SK-N-SH (cell line): ENCODE results near the gene PLCG2. TPM values are rescaled to one million over a fixed set of nuclear protein-coding genes. Genes with fewer than 3 reads are reported as not detected.
"Not testable (repeated sequence)": the region's sequence is repeated elsewhere in the genome, so short reads cannot be mapped to it uniquely, and the experiment has no call there.

Experiments used
- CTCF ChIA-PET: fragments of 300-600, 350-600 bp; formaldehyde crosslinking; extraction: SDS; loops from one replicate; lab custom pipeline; 2021; lab: Yijun Ruan, JAX
- POLR2A ChIA-PET: fragments of 350-600 bp; sonication (Branson Sonifier 250); formaldehyde crosslinking; extraction: SDS; loops from one replicate; lab custom pipeline; 2020; ENCODE audit warnings: antibody characterized with exemption, inconsistent platforms; lab: Yijun Ruan, JAX
- DNase-seq: peaks from one replicate; pipeline ENCODE4 v3.0.0; 2012
- H2AFZ ChIP-seq: fragments of 200-600 bp; sonication (generic); 2 replicates; pipeline ENCODE4 v1.8.1; 2016; ENCODE audit warnings: antibody characterized with exemption, mild to moderate bottlenecking, low read depth
- H3F3A ChIP-seq: fragments of 200-600 bp; sonication (generic); replicated peaks from 2 replicates; pipeline ENCODE3; 2016; ENCODE audit warnings: antibody characterized with exemption, mild to moderate bottlenecking; ENCODE audit not compliant: insufficient read depth
- H3K27ac ChIP-seq, 2 experiments: fragments of 200-500 bp in 1 of 2; fragments of 200-600 bp in 1 of 2; sonication (Bioruptor generic) in 1 of 2; sonication (generic), shearing (Covaris generic) in 1 of 2; 2 replicates each; pipeline versions ENCODE4 v1.5.1 to v1.6.1; 2014 to 2016; ENCODE audit warnings: low read depth in 2 of 2, inconsistent platforms in 1 of 2, low read length in 1 of 2, mild to moderate bottlenecking in 1 of 2, mixed read lengths in 1 of 2
- H3K27me3 ChIP-seq: fragments of 200-600 bp; sonication (generic), shearing (Covaris generic); 2 replicates; pipeline ENCODE4 v1.6.1; 2016; ENCODE audit warnings: mixed run types; ENCODE audit not compliant: insufficient read depth
- H3K36me3 ChIP-seq, 2 experiments: fragments of 200-500 bp in 1 of 2; fragments of 200-600 bp in 1 of 2; sonication (Bioruptor generic) in 1 of 2; sonication (generic) in 1 of 2; replicated peaks in 1 of 2; 2 replicates each; pipeline versions ENCODE3 to v1.5.1; 2014 to 2016; ENCODE audit warnings: low read length in 1 of 2, mild to moderate bottlenecking in 1 of 2; ENCODE audit not compliant: insufficient read depth in 2 of 2, control insufficient read depth in 1 of 2
- H3K4me1 ChIP-seq, 2 experiments: fragments of 200-500 bp in 1 of 2; fragments of 200-600 bp in 1 of 2; sonication (Bioruptor generic) in 1 of 2; sonication (generic), shearing (Covaris generic) in 1 of 2; 2 replicates each; pipeline versions ENCODE4 v1.5.1 to v1.6.1; 2014 to 2016; ENCODE audit warnings: low read depth in 1 of 2, low read length in 1 of 2, mixed run types in 1 of 2; ENCODE audit not compliant: insufficient read depth in 2 of 2, control insufficient read depth in 1 of 2
- H3K4me2 ChIP-seq: fragments of 200-600 bp; sonication (generic), shearing (Covaris generic); 2 replicates; pipeline ENCODE4 v1.6.1; 2017; ENCODE audit warnings: mixed run types
- H3K4me3 ChIP-seq, 2 experiments: fragments of 200-500 bp in 1 of 2; fragments of 200-600 bp in 1 of 2; sonication (Bioruptor generic) in 1 of 2; sonication (generic), shearing (Covaris generic) in 1 of 2; 2 replicates each; pipeline versions ENCODE4 v1.5.1 to v1.8.1; 2014 to 2016; ENCODE audit warnings: low read depth in 2 of 2, inconsistent platforms in 1 of 2, low read length in 1 of 2, mild to moderate bottlenecking in 1 of 2, mixed read lengths in 1 of 2, moderate library complexity in 1 of 2
- H3K79me2 ChIP-seq: fragments of 200-600 bp; sonication (generic); 2 replicates; pipeline ENCODE4 v1.8.1; 2017; ENCODE audit warnings: mild to moderate bottlenecking; ENCODE audit not compliant: insufficient read depth
- H3K9ac ChIP-seq: fragments of 200-600 bp; sonication (generic); 2 replicates; pipeline ENCODE4 v1.6.1; 2017; ENCODE audit warnings: mixed run types
- H3K9me2 ChIP-seq: fragments of 200-600 bp; sonication (generic); 2 replicates; pipeline ENCODE4 v1.6.1; 2017; ENCODE audit warnings: mixed run types
- H3K9me3 ChIP-seq: fragments of 200-600 bp; sonication (generic); 2 replicates; pipeline ENCODE4 v1.6.1; 2017; ENCODE audit warnings: mixed run types, mild to moderate bottlenecking, moderate library complexity
- H4K20me1 ChIP-seq: fragments of 200-600 bp; sonication (generic); 2 replicates; pipeline ENCODE4 v1.6.1; 2017; ENCODE audit warnings: mild to moderate bottlenecking, mixed run types; ENCODE audit not compliant: insufficient read depth
- CHD2 ChIP-seq: fragments of 150-350 bp; IDR thresholded peaks from 2 replicates; pipeline ENCODE4 v1.6.1; 2018; ENCODE audit warnings: low read length; ENCODE audit not compliant: partially characterized antibody
- ELF1 ChIP-seq: IDR thresholded peaks from 2 replicates; pipeline ENCODE4 v1.4.0; 2012
- EP300 ChIP-seq, 2 experiments: IDR thresholded peaks; 2 replicates each; pipeline versions ENCODE4 v1.4.0 to v1.6.1; 2012; ENCODE audit warnings: borderline replicate concordance in 1 of 2, low read depth in 1 of 2, low read length in 1 of 2
- EZH2phosphoT487 ChIP-seq: fragments of 200-600 bp; sonication (generic); IDR thresholded peaks from 2 replicates; pipeline ENCODE4 v1.6.1; 2017; ENCODE audit warnings: low read depth, mixed run types, mild to moderate bottlenecking, antibody characterized with exemption, moderate library complexity, borderline replicate concordance
- FOXJ3 ChIP-seq: sonication (generic); formaldehyde crosslinking; IDR thresholded peaks from 2 replicates; pipeline ENCODE4 v1.5.1; 2020; ENCODE audit warnings: mild to moderate bottlenecking, missing genetic modification reagents
- FOXM1 ChIP-seq: IDR thresholded peaks from 2 replicates; pipeline ENCODE4 v1.4.0; 2012; ENCODE audit warnings: low read depth, mild to moderate bottlenecking
- GATA2 ChIP-seq: sonication (generic); formaldehyde crosslinking; IDR thresholded peaks from 2 replicates; pipeline ENCODE4 v1.5.0; 2020; ENCODE audit warnings: mild to moderate bottlenecking, missing genetic modification reagents
- IRF3 ChIP-seq: fragments of 150-350 bp; IDR thresholded peaks from 2 replicates; pipeline ENCODE4 v1.6.1; 2016; ENCODE audit warnings: mild to moderate bottlenecking, low read depth, low read length
- JUND ChIP-seq: IDR thresholded peaks from 2 replicates; pipeline ENCODE4 v1.4.0; 2012
- MAX ChIP-seq: IDR thresholded peaks from 2 replicates; pipeline ENCODE4 v1.4.0; 2012; ENCODE audit warnings: low read depth
- MEF2A ChIP-seq: IDR thresholded peaks from 2 replicates; pipeline ENCODE4 v1.4.0; 2012; ENCODE audit warnings: low read depth, borderline replicate concordance
- NFIC ChIP-seq: IDR thresholded peaks from 2 replicates; pipeline ENCODE4 v1.4.0; 2012; ENCODE audit warnings: borderline replicate concordance
- NRF1 ChIP-seq: IDR thresholded peaks from 2 replicates; pipeline ENCODE4 v1.6.1; 2012; ENCODE audit warnings: low read depth, mild to moderate bottlenecking, low read length
- PBX3 ChIP-seq: IDR thresholded peaks from 2 replicates; pipeline ENCODE4; 2012
- RCOR1 ChIP-seq: fragments of 150-350 bp; IDR thresholded peaks from 2 replicates; pipeline ENCODE4 v1.6.1; 2017; ENCODE audit warnings: antibody characterized with exemption, low read length
- SIN3A ChIP-seq: IDR thresholded peaks from 2 replicates; pipeline ENCODE4 v1.6.1; 2012; ENCODE audit warnings: low read depth, mild to moderate bottlenecking, low read length, moderate library complexity, borderline replicate concordance
- TCF12 ChIP-seq: IDR thresholded peaks from 2 replicates; pipeline ENCODE4 v1.4.0; 2012
- USF2 ChIP-seq: fragments of 150-350 bp; IDR thresholded peaks from 2 replicates; pipeline ENCODE4 v1.6.1; 2017; ENCODE audit warnings: antibody characterized with exemption, low read length, low read depth, borderline replicate concordance
- WGBS: methylation state at CpG from one replicate; pipeline ENCODE4 v1.1.6; 2017; ENCODE audit warnings: low lambda C conversion rate; 5-methylcytosine and 5-hydroxymethylcytosine counted together
- polyA plus RNA-seq, 3 experiments: library from polyadenylated mRNA; depleted of rRNA; stranded (reverse); fragments of >200 nt; gene quantifications; 2 replicates each; pipeline ENCODE4 v1.2.3, GENCODE V29; 2012

The PLCG2 gene
- polyA plus RNA-seq, 1 of the 3 experiments (the other 2 are of a cell fraction), result 0.23 TPM

- no peak for DNase-seq
- H3K27me3 ChIP-seq, result no peaks in the 10 kb centered on the region
- no peak overlapping the region for H3K27ac ChIP-seq
- WGBS, result 0% methylated on average over 1 of the region's 1 CpG
- no peak overlapping the region for H3K4me3 ChIP-seq
- H3K79me2 ChIP-seq, result no peaks in the 10 kb centered on the region
- no peaks in the 10 kb centered on the region for H3K4me1 ChIP-seq
- H3K36me3 ChIP-seq, result no peaks in the 10 kb centered on the region
- ChIA-PET CTCF (no interaction called here), POLR2A (no interaction called here)
- no peaks in the 10 kb centered on the region for H3F3A ChIP-seq
- H2AFZ ChIP-seq, result no peak overlapping the region
- H3K9me2 ChIP-seq, result no peaks in the 10 kb centered on the region
- no peaks in the 10 kb centered on the region for H4K20me1 ChIP-seq
- no peaks in the 10 kb centered on the region for H3K9me3 ChIP-seq
- H3K4me2 ChIP-seq, result no peak overlapping the region
- no peak overlapping the region for H3K9ac ChIP-seq
- no peak for TF ChIP-seq JUND
- no peak for TF ChIP-seq PBX3
- no peak for TF ChIP-seq EP300 (IDR thresholded peaks at IDR 0.05; ENCODE audit: borderline replicate concordance in 1 of 2, low read depth in 1 of 2, low read length in 1 of 2)
- no peak for TF ChIP-seq EZH2phosphoT487
- no peak for TF ChIP-seq MAX
- TF ChIP-seq CHD2, result no peak
- no peak for TF ChIP-seq FOXJ3 (CRISPR knock-in tag)
- TF ChIP-seq RCOR1, result no peak
- TF ChIP-seq ELF1, result no peak
- TF ChIP-seq NRF1, result no peak
- no peak for TF ChIP-seq MEF2A
- no peak for TF ChIP-seq IRF3
- TF ChIP-seq NFIC, result no peak
- TF ChIP-seq SIN3A, result no peak
- TF ChIP-seq TCF12, result no peak
- no peak for TF ChIP-seq GATA2
- no peak for TF ChIP-seq USF2
- no peak for TF ChIP-seq FOXM1
Measured at GRCh38 chr16:81975637-81976036, 196.5 kb downstream of the PLCG2 start.

- H4K20me1 ChIP-seq, H3F3A ChIP-seq, H2AFZ ChIP-seq, H3K27me3 ChIP-seq, H3K4me3 ChIP-seq, H3K9me3 ChIP-seq, POLR2A ChIA-PET, H3K79me2 ChIP-seq, DNase-seq, H3K9ac ChIP-seq, H3K4me1 ChIP-seq, H3K36me3 ChIP-seq, H3K9me2 ChIP-seq, H3K27ac ChIP-seq, H3K4me2 ChIP-seq, CTCF ChIA-PET: not testable (repeated sequence)
- WGBS, result 64% methylated on average over 19 of the region's 26 CpGs
Measured at GRCh38 chr16:81977335-81977942, 198.3 kb downstream of the PLCG2 start.
